HG03095 (cell line): ENCODE results near the gene LSAMP.
A peak's percentile ranks its signal among the peaks of the same experiment; 100 is the strongest.

Experiments used
- ATAC-seq: cut with Tn5 transposase; IDR thresholded peaks from one replicate; pipeline ENCODE4 v1.9.1; 2021; ENCODE audit warnings: moderate library complexity; ENCODE audit not compliant: unreplicated experiment

Gene LSAMP

GRCh38 chr3:116032176-116032575, 413.1 kb downstream of the LSAMP start:
- no peak for ATAC-seq

GRCh38 chr3:116030131-116030850, 415.0 kb downstream of the LSAMP start:
- no peak for ATAC-seq

GRCh38 chr3:116029266-116029665, 416.0 kb downstream of the LSAMP start:
- ATAC-seq = no peak

DNA sequence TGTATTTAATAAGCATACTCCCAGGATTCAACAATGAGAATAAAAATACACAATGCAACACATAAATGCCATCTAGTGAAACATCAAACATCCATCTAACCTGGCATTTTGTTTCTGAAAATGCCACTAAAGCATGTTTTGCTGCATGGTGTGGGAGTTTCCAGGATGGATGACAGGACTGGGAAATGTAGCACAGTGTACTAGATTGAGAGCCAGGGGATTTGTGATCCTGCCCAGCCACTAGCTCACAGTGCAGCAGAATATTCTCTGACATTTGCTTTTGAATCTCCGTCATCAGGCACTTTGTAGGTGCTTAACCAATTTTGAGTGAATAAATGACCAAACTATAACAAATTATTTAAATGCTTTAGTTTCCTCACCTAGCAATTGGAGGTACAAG, 417.1 kb downstream of the LSAMP start:
- ATAC-seq = no peak

DNA sequence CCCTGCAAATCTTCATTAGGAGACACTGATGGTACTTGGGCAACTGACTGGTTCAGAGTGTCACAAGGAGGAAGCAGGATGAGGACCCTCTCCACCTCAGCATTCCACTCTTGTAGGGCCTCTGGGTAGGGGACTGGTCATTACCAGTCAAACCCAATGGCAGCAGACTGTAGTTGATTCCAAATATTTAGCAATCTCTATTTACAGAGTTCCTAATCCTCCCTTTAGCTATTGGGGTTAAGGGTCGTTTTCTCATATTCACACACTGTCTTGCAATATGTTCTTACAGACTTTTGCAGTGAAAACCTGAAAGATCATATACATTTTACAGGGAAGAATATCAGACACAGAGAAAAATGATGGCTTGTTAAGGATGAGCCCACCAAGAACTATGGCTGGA, 424.3 kb downstream of the LSAMP start:
- ATAC-seq = no peak

DNA sequence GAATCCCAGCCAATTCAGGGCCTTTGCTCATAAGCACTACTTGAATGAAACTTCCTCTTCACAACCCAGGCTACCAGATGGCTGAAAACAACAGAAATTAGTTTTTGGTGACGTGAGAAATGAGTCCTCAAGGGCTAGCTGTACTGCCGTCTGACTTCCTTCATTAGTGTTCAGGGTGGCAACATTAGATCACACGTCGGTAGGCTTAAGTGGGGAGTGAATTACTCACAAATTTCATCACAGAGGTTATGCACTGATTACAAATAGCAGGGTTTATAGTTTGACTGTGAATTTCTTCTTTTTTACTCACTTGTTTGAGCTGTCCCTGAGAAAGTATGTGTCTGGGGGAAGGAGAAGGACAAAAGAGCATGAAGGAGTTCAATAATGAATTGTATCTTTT, 424.8 kb downstream of the LSAMP start:
- ATAC-seq = peak; percentile 91

GRCh38 chr3:116019254-116019763, 426.0 kb downstream of the LSAMP start:
- no peak for ATAC-seq

- no peak for ATAC-seq
Observed at GRCh38 chr3:116018646-116019045, 426.6 kb downstream of the LSAMP start.

DNA sequence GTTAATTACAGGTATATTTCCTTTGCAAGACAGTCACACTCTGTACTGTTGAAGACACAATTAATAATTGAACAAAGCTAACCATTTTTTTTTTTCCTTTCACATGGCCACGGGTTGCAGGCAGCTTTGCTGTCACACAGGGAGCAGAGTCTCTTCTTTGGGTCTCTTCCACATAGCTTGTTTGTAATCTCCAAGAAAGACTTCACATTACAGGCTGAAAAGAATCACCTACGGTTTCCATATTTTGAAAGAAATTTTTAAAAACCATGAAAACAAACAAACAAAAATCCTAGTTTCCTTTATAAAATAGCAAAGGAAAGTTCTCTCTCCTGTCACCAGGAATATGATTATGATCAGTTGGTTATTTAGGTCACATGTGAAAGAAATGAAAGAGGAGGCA, 429.4 kb downstream of the LSAMP start:
- no peak for ATAC-seq

DNA sequence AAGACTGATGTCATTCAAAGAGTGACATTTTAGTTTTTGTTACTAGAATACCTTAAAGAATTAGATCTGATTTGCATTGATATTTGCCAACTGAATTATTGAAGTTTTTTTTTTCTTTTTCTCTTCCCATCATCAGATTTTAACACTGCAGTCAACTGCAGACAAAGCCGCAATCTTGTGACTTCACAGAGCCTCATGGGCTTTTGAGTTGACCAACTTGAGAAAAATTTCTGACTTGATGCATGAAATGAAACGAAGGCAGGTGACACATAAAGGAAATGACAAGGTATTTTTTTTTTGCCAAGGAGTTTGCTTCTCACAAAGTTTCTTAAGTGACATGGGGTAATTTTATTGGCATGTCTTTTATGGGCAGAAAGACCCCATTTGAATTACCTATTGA, 438.3 kb downstream of the LSAMP start:
- ATAC-seq = no peak

DNA sequence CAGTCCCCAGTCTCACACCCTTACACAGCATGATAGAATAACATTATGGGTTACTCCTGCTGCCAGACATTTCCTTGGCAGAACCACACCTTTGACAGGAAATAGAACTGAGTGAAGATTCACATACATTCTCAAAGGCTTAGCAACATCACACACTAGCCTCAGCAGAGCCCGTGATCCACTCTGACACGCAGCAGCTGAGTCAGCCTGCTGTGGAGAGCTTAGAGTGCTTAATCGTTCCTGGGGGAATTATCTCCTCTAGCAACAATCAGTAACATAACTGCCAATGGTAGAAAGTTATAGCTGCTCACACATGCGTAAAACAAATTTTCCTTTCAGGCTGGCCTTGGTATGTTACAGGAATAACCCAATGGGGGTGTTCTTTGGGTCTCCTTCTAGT, 439.9 kb downstream of the LSAMP start:
- ATAC-seq = no peak

DNA sequence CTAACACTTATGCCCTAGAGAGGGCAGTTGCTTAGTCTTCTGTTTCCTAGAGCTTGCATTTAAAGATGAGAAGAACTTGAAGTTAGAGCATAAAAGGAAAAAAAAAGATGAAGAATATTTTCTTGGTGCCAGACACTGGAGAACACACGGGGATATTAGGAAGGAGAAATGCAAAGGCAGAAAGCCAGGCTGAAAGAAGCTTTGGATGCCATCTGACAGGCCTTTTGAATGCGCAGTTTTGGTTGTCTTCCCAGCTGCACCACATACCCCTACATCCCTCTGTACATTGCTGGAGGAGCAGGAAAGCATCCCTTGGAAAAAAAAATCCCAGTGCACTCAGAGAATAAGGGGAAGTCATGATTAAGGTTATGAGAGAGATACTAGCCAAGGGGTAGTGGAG, 443.1 kb downstream of the LSAMP start:
- no peak for ATAC-seq

DNA sequence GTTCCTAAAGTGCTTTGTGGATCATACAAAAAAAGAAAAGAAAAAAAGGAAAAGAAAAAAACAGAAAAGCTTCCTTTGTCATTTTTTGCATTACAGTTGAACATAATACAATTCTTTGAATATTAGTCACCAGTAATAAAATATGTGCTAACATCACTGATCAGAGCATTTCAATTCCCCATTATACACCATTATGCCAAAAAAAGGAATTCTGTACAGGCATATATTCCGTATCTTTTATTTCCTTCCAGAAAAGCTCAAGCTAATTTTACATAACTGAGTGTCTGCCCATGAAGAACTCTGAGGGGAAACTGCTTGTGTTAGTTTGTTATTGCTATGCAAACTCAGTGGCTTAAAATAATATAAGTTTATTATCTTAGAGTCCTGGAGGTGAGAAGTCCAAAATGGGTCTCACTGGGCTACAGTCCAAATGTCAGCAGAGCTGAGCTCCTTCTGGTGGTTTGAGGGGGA, 444.1 kb downstream of the LSAMP start:
- no peak for ATAC-seq

DNA sequence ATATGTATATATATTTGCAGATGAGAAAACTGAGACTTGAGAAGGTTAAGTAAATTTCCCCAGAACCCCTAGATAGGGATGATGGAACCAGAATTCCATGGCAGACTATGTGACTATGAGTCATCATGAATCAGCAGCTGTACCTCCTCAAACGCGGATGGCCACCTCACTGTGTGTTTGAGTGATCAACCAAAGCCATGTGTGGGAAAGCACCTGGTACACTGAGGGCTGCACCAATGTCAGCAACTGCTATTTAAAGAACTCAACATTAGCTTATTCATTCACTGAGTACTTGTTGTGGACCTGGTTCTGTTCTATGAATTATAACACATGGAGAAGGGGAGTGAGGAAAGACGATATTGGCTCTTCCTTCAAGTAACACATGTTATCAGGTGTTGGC, 445.0 kb downstream of the LSAMP start:
- ATAC-seq = peak; percentile 85

DNA sequence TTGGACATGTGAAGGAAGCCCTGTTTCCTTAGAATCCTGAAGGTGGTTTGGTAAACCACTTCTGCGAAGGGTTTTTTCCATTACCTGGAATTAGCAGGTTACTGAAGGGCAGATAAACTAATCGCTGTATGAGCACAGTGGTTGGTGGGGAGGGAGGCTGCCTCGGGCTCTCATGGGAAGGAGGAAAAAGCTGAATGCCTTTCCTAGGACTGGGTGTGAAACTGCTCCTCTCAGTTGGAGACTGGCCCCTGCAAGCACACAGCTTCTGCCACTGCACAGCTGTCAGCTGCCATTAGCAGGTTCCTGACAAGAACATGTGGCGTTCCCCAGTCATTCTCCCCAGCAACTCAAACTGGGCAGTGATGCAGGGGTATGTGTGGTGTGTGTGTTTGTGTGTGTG, 445.7 kb downstream of the LSAMP start:
- no peak for ATAC-seq

DNA sequence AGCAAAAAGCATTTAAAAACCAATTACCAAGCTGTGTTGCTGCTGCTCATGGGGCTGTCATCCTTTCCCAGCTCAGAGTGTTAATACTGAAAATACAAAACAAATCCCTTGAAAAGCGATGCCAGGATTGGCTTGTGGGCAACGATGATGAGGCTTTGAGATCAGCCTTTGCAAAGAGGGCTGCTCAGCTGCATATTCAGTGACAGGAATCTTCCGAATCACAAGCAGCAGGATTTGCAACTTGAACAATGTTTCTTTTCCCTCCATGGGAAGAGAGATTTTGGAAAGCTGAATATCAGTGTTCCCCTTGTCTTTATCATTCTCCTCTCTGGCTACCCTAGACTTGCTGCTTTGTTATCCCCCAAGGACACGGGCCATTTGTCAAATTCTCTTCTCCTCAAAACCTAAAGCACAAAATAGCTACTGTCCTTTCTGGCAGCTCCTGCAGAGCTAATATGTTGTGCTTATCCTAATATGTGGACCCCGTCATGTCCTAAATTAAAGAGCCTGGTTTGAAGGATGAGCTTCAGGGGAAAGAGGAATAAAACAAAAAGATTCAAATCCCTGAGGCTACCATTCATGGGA, 446.2 kb downstream of the LSAMP start:
- no peak for ATAC-seq

- no peak for ATAC-seq
Observed at GRCh38 chr3:115996420-115997108, 448.7 kb downstream of the LSAMP start.

DNA sequence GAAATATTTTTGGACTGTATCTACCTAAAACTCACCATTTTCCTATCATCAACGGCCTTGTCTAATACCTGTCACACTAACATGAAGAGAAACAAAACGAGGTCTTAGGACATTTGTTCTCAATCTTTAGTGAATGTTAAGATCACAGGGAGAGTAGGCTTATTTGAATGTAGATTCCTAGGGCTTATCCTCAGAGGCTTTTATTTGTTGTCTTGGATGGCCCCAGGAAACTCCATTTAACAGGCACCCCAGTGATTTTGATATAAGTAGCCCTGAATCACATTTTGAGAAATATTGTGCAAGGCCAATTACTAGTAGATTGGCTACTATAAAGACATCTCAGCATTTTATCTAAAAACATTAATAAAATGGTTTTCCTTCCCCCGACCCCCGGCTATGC, 454.6 kb downstream of the LSAMP start:
- ATAC-seq = no peak

DNA sequence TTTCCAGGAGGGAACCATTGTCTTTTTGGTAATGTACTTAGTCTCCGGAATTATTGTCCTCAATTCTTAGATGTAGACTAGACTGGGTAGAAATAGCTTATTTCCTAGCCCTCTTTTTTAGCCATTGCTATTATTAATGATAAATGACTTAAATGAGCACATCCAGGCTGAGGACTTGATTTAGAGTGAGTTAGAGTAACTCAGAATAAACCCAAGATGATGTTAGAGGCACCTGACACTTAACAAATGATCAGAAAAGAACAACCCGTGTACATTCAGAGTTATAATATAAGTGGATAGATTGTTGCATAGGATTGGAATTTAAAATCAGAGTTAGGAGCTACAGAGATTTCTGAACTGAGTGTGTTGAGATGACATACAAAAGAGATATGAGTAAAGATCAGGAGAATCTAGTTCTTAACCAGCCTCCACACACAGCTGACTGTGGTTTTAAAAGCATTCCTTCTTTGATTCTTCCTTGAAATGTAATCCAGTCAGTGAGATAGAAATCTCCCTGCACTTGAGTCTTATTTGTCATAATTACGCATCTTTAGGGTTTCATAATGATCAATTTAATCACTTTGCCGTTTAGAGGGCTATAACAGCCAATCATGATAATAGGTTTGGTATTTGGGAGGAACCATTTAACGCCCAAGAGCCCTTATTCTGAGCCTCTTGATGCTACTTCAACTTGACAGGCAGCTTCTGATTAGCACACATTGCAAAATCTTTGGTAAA, 455.4 kb downstream of the LSAMP start:
- ATAC-seq = no peak

GRCh38 chr3:115986555-115987207, 458.6 kb downstream of the LSAMP start:
- no peak for ATAC-seq

DNA sequence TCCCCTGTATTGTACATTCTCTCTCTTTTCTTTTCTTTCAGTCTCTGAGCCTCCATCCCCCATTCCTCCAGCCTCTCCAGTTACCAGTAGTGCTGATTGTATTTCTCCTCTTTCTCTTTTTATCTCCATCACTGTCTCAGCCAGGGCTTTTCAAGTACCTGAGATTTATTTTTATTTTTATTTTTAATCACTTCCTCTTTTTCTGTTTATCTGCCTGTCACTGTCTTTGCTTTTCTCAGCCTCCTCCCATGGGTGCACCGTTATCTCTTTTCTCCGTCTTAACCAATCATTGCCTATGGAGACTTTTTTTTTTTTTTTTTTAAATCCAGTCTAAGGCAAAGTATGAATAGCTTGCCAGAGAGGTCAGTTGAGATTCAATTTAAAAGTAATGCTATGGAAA, 462.7 kb downstream of the LSAMP start:
- ATAC-seq = no peak
